Ishikawa (cell line): ENCODE measurements around the gene SPRING1.

Experiments used
- CEBPB ChIP-seq: IDR thresholded peaks from 2 replicates; pipeline ENCODE4 v1.6.1; 2012
- CREB1 ChIP-seq: IDR thresholded peaks from 2 replicates; pipeline ENCODE4 v1.6.1; 2012; ENCODE audit warnings: low read depth
- NFIC ChIP-seq: IDR thresholded peaks from 2 replicates; pipeline ENCODE4 v1.6.1; 2012
- RAD21 ChIP-seq: IDR thresholded peaks from 2 replicates; pipeline ENCODE4 v1.6.1; 2012; ENCODE audit warnings: low read depth
- TCF12 ChIP-seq: IDR thresholded peaks from 2 replicates; pipeline ENCODE4 v1.6.1; 2012; ENCODE audit warnings: low read depth
- TEAD4 ChIP-seq: IDR thresholded peaks from 2 replicates; pipeline ENCODE4 v1.6.1; 2012

GRCh38 chr12:116722245-116722644 lies 15.6 kb downstream of the SPRING1 start:
- TF ChIP-seq CEBPB: no peak
- no peak for TF ChIP-seq TCF12
- TF ChIP-seq RAD21: no peak
- TF ChIP-seq TEAD4: no peak
- no peak for TF ChIP-seq CREB1
- TF ChIP-seq NFIC: no peak
